Body of pancreas (tissue), 4 donors: Measurements from ENCODE around the gene TPCN2.

Experiments
- CTCF ChIP-seq, 7 experiments: fragments of 450-650 bp in 4 of 7; fragments of 200-600 bp in 3 of 7; sonication (generic) in 3 of 7; IDR thresholded peaks; one replicate each; pipeline ENCODE4 v1.5.1; 2016 to 2019; ENCODE audit warnings: antibody characterized with exemption in 7 of 7
- POLR2A ChIP-seq, 3 donors: fragments of 450-650 bp; IDR thresholded peaks; one replicate each; pipeline ENCODE4 v1.6.1; 2016; ENCODE audit warnings: antibody characterized with exemption in 3 of 3, mild to moderate bottlenecking in 2 of 3

DNA sequence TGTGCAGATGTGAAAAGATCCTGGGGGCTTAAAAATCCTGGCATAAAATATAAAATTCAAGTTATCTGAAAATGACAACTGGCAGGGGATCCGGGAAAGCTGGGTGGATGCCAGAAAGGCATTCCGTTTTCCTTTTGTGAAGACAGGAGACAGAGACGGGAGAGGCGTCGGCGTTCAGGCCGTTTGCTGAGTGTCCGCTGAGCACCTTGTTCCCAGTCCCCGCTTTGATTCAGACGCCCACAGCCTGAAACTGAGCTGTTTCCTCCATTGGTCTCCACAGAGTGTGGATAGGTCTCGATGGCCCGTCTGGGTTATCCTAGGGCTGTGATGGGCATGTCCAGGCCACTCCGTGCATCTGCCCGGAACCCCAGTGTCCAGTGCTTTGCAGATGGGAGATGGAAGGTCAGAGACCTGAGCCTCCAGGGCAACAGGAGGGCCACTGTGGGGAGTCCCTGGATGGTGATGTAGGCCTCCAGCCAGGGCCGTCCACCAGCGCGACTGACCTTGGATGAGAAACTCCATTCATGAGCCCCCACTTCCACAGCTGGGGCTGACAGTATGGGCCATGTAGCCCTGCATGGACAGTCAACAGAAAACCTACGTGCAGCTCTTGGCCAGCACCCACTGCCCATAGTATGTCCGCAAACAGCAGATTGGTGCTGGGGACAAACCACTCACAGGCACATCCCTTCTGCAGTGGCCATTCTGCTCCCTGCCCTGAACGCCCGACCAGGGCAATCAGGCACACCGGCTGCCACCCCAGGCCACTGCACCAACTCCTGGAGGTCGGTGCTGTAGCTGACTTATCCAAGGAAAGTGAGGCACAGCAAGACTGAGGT, 47.3 kb upstream of the TPCN2 start:
- no peak for TF ChIP-seq CTCF (IDR thresholded peaks at IDR 0.05)
- no peak for TF ChIP-seq POLR2A (IDR thresholded peaks at IDR 0.05)
